ENCODE results near the gene IPPK.

IPPK gene

DNA sequence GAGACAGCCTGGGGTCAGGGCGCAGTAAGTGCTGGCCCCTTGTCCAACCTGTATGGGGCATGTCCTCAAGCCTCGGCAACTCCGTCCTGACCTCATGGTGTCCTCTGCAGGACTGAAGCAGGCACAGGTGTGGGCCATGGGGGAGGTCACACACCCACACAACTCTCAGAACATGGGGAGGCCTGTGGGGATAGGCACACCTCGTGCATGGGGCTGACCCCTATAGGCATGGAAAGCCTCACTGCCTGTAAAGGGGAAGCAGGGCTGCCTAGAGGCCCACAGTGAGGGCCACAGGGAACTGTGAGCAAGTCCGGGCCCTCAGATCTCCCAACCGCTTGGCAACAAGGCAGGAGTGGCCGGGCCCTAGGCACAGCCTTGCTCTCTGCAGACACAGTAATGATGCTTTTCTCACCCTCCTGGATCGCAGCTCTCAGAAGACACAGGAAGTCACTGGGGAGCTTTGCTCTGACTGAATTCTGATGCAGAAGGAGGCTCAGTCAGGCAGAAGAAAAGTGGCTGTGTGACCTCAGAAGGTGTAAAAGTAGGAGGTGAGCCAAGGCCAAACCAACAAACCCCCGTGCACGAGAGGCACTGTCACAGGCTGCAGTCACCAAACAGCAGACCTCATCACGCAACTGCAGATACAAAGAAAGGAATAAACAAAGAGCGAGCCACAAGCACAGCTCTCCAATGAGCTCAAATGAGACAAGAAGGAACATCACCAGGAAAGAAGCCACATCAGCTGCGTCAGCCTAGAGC is 5.4 kb downstream of the IPPK start:
- intact Hi-C loops (cut with DNase I; ENCODE audit: low total_unique reads), result no loop called here
- no peak overlapping the region for H3K27ac ChIP-seq
- H3K4me1 ChIP-seq, result peaks cover 0 to 46% (median 10%) of the 10 kb centered on the region in 4 donors
- TF ChIP-seq, protein P1, sequence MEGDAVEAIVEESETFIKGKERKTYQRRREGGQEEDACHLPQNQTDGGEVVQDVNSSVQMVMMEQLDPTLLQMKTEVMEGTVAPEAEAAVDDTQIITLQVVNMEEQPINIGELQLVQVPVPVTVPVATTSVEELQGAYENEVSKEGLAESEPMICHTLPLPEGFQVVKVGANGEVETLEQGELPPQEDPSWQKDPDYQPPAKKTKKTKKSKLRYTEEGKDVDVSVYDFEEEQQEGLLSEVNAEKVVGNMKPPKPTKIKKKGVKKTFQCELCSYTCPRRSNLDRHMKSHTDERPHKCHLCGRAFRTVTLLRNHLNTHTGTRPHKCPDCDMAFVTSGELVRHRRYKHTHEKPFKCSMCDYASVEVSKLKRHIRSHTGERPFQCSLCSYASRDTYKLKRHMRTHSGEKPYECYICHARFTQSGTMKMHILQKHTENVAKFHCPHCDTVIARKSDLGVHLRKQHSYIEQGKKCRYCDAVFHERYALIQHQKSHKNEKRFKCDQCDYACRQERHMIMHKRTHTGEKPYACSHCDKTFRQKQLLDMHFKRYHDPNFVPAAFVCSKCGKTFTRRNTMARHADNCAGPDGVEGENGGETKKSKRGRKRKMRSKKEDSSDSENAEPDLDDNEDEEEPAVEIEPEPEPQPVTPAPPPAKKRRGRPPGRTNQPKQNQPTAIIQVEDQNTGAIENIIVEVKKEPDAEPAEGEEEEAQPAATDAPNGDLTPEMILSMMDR (IDR thresholded peaks at IDR 0.05), result no peak
- peaks cover 0 to 15% (median 5%) of the 10 kb centered on the region in 3 donors for H3K36me3 ChIP-seq
- no peaks in the 10 kb centered on the region for H3K27me3 ChIP-seq
- no peaks in the 10 kb centered on the region for H3K9me3 ChIP-seq
- no peak for DNase-seq
- H3K4me3 ChIP-seq, result no peak overlapping the region

DNA sequence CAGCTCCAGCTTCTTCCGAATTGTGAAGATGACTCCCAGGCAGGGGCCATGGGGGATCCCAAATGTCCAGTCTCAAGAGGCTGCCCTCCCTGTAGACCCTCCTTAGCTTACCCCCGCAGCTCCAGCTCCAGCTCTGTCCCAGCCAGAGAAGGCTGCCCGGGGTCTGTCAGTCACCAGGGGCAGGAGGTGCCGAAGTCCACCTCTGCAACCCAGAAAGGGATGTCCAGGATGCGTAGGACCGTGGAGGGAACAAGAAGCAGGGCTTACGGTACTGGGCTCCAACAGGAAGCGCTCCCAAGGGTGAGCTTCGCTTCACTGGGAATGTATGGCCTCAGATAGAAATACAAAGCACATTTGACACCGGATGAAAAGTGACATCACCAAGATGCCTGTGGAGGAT is 6.0 kb downstream of the IPPK start:
- TF ChIP-seq, protein P1 (IDR thresholded peaks at IDR 0.05), result no peak
- Histone ChIP-seq H3K36me3 (peaks cover 0 to 15% (median 5%) of the 10 kb centered on the region in 3 donors), H3K4me3 (no peak overlapping the region), H3K4me1 (peaks cover 0 to 40% (median 7%) of the 10 kb centered on the region in 4 donors), H3K27ac (no peak overlapping the region), H3K27me3 (no peaks in the 10 kb centered on the region), H3K9me3 (no peaks in the 10 kb centered on the region)
- intact Hi-C loops (cut with DNase I; ENCODE audit: low total_unique reads), result no loop called here
- no peak for DNase-seq

DNA sequence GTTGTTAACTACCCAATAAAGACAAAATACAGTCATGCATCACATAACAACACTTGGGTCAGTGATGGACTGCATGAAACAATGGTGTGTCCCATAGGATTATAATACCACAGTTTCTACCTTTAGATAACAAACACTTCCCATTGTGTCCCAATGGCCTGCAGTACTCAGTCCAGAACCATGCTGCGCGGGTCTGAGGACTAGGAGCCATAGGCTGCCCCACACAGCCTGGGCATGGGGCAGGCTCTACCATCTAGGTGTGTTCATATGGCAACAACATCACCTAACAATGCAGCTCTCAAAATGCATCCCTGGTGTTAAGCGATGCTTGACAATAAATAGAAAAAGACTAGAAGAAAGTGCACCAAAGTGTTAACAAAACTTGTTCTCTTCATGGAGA is 6.8 kb downstream of the IPPK start:
- Histone ChIP-seq H3K36me3 (peaks cover 0 to 21% (median 11%) of the 10 kb centered on the region in 3 donors), H3K4me1 (peaks cover 0 to 32% (median under 1%) of the 10 kb centered on the region in 4 donors), H3K4me3 (no peak overlapping the region), H3K27me3 (no peaks in the 10 kb centered on the region), H3K9me3 (no peaks in the 10 kb centered on the region), H3K27ac (no peak overlapping the region)
- intact Hi-C loops (cut with DNase I; ENCODE audit: low total_unique reads), result no loop called here
- TF ChIP-seq, protein P1 (IDR thresholded peaks at IDR 0.05), result no peak
- no peak for DNase-seq

DNA sequence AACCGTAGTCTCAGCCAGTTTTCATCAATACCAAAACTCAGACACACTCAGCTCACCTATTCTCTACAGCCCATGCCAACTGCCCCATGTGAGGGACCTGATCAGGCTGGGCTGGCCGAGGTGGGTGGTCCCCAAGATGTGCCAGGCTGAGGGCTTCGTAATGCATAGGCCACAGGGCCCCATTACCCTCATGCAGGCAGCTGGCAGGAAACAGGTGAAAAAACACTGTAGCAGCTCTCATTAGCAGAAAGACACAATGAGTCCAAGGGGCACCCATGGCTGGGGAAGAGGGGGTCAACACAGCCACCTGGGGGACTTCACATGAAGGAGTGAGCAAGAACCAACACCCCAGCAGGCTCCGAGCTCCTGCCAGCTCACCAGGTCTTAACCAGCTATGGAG is 8.2 kb downstream of the IPPK start:
- H3K4me1 ChIP-seq, result peaks cover 0 to 18% (median 0%) of the 10 kb centered on the region in 4 donors
- H3K9me3 ChIP-seq, result no peaks in the 10 kb centered on the region
- no peak overlapping the region for H3K27ac ChIP-seq
- DNase-seq, result no peak
- H3K36me3 ChIP-seq, result peaks cover 0 to 30% (median 20%) of the 10 kb centered on the region in 3 donors
- intact Hi-C loops (cut with DNase I; ENCODE audit: low total_unique reads), result no loop called here
- H3K27me3 ChIP-seq, result no peaks in the 10 kb centered on the region
- TF ChIP-seq, protein P1 (IDR thresholded peaks at IDR 0.05), result no peak
- no peak overlapping the region for H3K4me3 ChIP-seq

DNA sequence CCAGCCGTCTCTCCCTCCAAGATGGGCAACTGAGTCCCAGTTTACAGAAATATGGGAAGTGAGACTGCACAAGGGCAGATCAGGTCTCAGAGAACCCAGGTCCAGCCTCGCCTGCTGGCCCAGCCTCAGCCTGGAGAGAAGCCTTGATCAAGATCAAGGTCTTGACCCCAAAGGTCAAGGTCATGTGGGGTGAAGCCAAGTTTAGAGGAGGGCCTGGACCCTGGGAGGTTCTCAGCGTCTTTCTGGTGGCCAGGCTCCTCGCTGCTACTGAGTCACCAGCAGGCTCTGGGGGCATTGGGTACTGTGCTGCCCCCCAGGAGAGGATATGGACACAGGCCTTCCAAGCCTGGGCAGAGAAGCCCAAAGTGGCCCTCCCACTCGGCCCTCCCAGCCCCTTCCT is 8.8 kb downstream of the IPPK start:
- no peak for DNase-seq
- Histone ChIP-seq H3K36me3 (peaks cover 0 to 30% (median 18%) of the 10 kb centered on the region in 3 donors), H3K27ac (no peak overlapping the region), H3K4me3 (no peak overlapping the region), H3K9me3 (no peaks in the 10 kb centered on the region), H3K4me1 (peaks cover 0 to 12% (median 0%) of the 10 kb centered on the region in 4 donors), H3K27me3 (no peaks in the 10 kb centered on the region)
- TF ChIP-seq, protein P1 (IDR thresholded peaks at IDR 0.05), result no peak
- intact Hi-C loops (cut with DNase I; ENCODE audit: low total_unique reads), result no loop called here
